Measurements from ENCODE around the gene NDUFV3. TPM values are rescaled to one million over a fixed set of nuclear protein-coding genes. Genes with fewer than 3 reads are reported as not detected.

The NDUFV3 gene
- total RNA-seq, 2 experiments from 2014 or later: 27.1 to 31.9 TPM

Small RNA genes lying within 50 kb of the gene (microRNA-seq; reads per million reads assigned to microRNA genes)
- gene MIR5692B: not detected

Other genes with a start within 250 kb of the NDUFV3 start
- 1 to 10 TPM; 2.0 to 6.8 TPM for gene PDE9A, start 239.7 kb upstream of the NDUFV3 start, total RNA-seq
- gene WDR4, start 13.8 kb upstream of the NDUFV3 start, total RNA-seq: 10 to 100 TPM; 39.7 to 43.6 TPM
- gene ERVH48-1, start 32.3 kb downstream of the NDUFV3 start, total RNA-seq: not detected
- 10 to 100 TPM; 22.0 to 31.3 TPM for gene PKNOX1, start 81.3 kb downstream of the NDUFV3 start, total RNA-seq
- 10 to 100 TPM; 12.0 to 23.3 TPM for gene CBS, start 182.5 kb downstream of the NDUFV3 start, total RNA-seq
- 10 to 100 TPM; 16.4 to 18.8 TPM for gene U2AF1, start 214.3 kb downstream of the NDUFV3 start, total RNA-seq